Stimulated activated CD4-positive, alpha-beta T cell treated with anti-CD3 and anti-CD28 coated beads, Interleukin-15, amount 100 ng/mL, for 1 hour (primary cell): ENCODE data around the gene DOCK8.
"Not testable (repeated sequence)": the region's sequence is repeated elsewhere in the genome, so short reads cannot be mapped to it uniquely, and the experiment has no call there.

Experiments
- DNase-seq, 2 donors: peaks; one replicate each; pipeline ENCODE4 v3.0.0-alpha.2; 2020; ENCODE audit warnings: low read depth in 1 of 2, low spot score in 1 of 2

The DOCK8 gene

DNA sequence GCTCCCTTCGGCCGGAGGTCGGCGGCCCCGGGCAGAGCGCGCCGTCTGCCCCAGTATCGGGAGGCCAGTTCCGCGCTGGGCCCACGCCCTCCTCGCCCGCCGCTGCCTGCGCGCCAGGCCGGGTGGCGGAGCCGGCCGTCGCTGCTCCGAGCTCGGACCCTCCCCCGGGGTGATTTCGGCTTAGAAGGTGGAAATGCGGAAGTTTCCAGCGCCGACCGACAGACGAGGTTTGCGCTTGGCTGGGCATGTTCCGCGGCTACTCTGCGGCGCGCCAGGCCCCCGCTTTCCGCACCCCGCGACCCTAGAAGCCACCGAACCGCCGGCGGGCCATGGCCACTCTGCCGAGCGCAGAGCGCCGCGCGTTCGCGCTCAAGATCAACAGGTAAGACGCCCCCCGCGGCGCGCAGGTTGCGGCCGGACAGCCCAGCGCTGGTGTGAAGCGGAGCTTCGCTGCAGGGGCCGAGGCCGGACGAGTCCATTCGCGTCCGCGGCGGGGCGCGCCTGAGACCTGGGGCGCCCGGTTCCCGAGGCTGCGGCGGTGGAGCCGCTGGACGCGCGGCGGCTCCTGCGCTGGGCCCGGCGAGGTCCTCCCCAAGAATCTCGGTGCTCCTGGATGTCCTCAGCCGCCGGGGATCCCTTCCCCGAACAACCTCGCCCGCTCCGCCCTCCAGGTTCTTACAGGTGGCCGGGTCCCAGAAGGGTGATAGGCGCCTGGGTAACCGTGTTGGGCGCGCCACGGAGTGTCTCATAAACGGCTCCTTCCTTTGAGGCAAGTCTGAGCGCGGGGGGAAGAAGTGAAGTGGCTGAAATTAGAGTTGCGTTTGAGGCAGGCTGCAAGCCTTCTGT is at the start of gene DOCK8:
Gene DOCK8, plus strand, starts transcription at position 218 of the 846 bp plus-strand sequence. Its CDS starts 112 bp downstream, at position 330.
- peak; percentile 25 to 41 for DNase-seq

DNA sequence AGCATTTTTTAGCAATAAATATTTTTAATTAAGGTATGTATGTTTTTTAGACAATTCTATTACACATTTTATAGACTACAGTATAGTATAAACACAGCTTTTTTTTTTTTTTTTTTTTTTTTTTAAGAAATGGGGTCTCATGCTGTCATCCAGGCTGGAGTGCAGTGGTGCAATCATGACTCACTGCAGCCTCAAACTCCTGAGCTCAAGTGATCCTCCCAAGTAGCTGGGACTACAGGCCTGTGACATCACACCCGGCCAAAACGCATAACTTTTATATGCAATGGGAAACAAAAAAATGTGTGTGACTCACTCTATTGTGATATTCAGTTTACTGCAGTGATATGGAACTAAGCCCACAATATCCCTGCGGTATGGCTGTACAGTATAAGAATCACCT is 44.9 kb upstream of the DOCK8 start:
- DNase-seq, result not testable (repeated sequence)

DNA sequence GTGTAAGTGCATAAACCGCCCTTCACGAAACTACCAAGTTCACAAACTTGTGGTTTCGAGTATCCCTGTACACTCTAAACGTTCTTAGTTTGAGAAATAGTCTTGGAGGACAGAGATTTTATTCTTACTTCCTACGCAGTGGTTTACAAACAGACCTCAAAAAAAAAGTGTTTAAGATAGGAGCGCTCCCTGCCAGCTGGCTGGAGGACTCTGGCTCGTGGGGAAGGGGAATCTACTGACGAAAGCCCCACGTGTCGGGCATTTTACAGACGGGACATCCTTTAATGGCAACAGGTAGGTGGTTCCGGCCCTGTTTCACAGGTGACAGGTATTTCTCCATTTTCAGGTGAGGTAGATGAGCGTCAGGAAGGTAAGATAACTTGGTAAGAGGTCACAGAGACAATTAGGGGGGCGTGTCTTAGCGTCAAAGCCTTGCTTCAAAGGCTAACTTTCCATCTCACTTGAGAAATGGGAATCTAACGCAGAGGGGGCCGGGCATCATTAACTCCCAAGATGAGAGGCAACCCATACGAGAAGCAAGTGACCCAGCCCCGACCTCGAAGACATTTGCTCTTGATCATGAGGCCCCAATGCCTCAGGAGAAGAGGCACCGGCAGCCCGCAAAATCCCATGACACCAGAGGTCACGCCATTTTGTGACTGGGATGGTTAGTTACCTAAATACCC is 36.4 kb upstream of the DOCK8 start:
- not testable (repeated sequence) for DNase-seq

DNA sequence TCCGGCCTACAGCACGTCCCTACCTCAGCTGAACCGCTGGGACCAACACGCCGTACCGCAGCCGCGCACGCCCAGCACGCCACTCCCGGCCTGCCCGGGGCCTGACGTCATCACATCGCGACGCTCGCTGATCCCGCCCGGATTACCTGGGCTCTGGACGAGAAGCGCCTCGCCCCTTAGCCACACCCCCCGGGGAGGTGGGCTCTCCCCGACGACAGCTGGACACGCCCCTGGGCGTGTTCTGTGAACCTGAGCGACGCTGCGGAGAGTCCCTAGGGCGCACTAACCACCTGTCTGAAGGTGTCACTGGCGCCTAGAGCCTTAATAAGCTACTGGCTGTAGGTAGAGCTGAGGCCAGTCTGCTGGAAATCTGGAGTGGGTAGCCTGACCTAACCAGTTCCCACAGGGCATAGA is 35.7 kb upstream of the DOCK8 start, which contains the start of gene ZNG1A:
Gene ZNG1A, minus strand, starts transcription at position 87 of the 414 bp plus-strand sequence. CDS start 87 bp downstream, outside the sequence.
- peak; percentile 61 to 66 for DNase-seq

DNA sequence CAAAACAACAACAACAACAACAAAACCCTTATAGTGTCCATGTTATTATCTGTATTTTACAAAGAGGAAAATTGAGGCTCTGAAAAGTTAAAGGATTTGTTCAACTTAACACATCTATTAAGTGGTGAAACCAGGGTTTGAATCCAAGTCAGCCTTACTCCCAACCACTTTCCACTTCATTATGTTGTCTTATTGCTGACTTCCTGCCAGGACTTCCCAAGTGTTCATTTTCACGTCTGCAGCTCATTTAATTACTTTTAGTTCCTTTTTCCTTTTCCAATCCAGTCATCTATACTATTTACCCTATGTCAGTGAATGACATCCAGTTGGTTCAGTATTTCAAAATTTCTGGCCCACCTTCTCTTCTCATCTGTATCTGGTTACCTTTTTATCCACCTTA is 15.1 kb upstream of the DOCK8 start:
- not testable (repeated sequence) for DNase-seq

DNA sequence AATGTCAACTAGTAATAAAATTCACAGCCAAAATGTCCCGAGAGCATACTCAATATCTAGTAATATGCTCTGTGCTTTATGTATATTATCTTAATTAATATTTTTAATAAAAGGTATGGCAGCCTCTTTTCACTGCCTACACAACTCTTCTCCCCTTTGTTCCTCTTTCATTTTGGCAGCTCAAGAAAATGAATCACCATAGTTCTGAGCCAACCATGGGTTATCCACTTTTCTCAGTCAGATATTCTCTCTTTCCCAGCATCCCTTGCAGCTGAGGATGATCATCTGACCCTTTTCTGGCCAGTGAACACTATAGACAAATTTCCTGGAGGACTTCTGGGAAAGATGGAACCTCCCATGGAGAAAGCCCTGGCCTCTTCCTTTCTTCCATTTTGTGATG is 8.2 kb upstream of the DOCK8 start:
- no peak for DNase-seq

- no peak for DNase-seq
These were observed 5.4 kb upstream of the DOCK8 start for GRCh38 chr9:209143-209758.

DNA sequence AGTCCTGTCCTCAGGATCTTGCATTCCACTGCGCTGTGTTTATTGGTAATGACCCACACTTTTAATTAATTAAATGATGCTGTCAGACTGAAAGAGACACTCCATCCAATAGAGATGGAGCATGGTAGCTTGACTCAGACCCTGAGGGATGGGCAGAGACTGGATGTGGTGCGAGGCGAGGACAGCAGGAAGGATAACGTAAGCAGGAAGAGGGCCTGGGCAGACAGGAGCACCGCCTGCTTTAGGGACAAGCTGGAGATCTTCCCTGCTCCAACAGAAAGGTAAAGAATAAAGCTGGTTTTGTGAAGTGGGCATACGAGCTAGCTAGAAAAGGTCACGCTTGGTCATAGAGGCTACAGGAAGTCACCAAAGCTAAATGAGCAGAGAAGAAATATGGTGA is 3.6 kb upstream of the DOCK8 start:
- no peak for DNase-seq

- DNase-seq, result no peak
These were observed 3.1 kb upstream of the DOCK8 start for GRCh38 chr9:211557-211956.

DNA sequence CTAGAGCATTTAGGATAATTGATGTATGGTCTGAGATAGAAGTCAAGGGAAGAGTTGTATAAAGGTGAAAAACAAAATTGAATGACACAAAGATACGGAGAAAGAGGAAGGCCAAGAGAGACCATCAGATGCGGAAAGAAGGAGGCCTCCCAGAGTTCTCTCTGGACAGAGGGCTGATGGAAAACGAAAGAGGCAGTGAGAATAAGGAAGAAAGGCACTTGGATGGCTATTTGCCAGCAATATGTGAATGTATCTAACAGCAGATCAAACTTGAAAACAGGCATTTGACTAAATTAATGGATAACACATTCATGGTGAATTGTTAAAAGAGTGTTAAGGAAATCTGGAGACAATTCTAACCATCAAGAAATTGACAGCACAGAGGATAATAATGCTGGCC is 2.4 kb upstream of the DOCK8 start:
- DNase-seq, result no peak

DNA sequence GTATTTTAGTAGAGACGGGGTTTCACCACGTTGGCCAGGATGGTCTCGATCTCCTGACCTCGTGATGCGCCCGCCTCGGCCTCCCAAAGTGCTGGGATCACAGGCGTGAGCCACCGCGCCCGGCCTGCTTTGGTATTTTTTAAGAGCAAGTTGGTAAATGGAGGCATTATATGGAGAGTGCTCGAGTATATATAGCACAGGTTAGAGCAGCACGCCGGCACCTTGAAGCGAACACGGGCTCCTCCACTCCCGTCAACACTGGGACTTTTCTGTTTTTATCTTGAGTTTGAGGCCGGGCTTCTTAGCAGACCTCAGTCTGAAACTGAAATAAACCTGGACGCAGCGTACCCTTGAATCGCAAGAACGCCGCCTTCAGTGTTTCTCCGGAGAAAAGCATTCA is 764 bp upstream of the DOCK8 start:
- not testable (repeated sequence) for DNase-seq

GRCh38 chr9:214351-214647 is 366 bp upstream of the DOCK8 start:
- no peak for DNase-seq

GRCh38 chr9:215631-216155 is 1.0 kb downstream of the DOCK8 start:
- no peak for DNase-seq

DNA sequence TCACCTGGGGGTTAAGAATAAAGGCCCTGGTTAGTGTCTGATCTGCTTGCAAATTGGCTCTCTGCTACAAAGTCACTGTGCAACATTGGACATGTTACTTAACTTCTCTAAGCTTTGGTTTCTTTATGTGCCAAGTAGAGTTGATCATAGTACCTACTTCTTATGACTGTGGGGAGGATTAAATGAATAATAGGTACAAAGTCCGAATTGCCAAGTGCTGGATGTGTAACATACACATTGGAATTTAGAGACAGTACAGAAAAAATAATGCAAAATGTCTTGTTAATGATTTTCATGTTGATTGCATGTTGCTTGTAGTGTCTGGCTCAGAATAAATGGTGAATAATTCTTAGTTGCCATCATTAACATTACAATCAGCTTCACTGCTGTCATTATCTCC is 2.2 kb downstream of the DOCK8 start:
- DNase-seq, result no peak

GRCh38 chr9:217950-218349 is 3.3 kb downstream of the DOCK8 start:
- DNase-seq, result no peak

- not testable (repeated sequence) for DNase-seq
These were observed 4.4 kb downstream of the DOCK8 start for GRCh38 chr9:219036-219435.

GRCh38 chr9:219670-220365 is 5.2 kb downstream of the DOCK8 start:
- DNase-seq, result no peak

- DNase-seq, result no peak
These were observed 7.5 kb downstream of the DOCK8 start for GRCh38 chr9:221989-222776.

GRCh38 chr9:223152-223551 is 8.5 kb downstream of the DOCK8 start:
- no peak for DNase-seq

DNA sequence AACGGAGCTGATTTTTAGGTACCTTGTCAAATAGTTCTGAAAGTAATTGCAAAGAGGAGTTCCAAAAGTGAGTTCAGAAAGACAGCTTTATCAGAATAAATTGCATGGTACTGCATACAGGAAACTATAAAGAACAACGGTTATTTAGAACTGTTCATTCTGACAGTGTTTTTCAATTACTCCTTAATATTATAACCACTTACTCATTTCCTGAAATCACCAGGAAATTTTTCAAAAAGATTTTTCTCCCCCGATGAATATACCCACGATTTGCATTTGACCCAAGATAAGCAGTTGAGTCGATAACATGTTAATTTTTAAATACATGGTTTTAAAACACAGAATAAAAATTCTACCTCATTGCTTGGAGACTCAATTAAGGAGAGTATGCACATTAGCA is 9.4 kb downstream of the DOCK8 start:
- DNase-seq, result no peak
